Activated naive CD4-positive, alpha-beta T cell treated with anti-CD3 and anti-CD28 coated beads, Interleukin-2, amount 50 U/mL, for 24 hours (primary cell): Measurements from ENCODE around the gene ACP7.

Source experiments
- H3K27ac Mint-ChIP-seq: one replicate; pipeline ENCODE4 v1.8.0; 2021; ENCODE audit warnings: mild to moderate bottlenecking, mixed read lengths
- H3K27me3 Mint-ChIP-seq: one replicate; pipeline ENCODE4 v1.8.0; 2021; ENCODE audit warnings: mixed read lengths
- H3K36me3 Mint-ChIP-seq: one replicate; pipeline ENCODE4 v1.8.0; 2021; ENCODE audit warnings: mixed read lengths
- H3K4me1 Mint-ChIP-seq: one replicate; pipeline ENCODE4 v1.8.0; 2021; ENCODE audit warnings: mixed read lengths
- H3K4me3 Mint-ChIP-seq: one replicate; pipeline ENCODE4 v1.8.0; 2021; ENCODE audit warnings: mild to moderate bottlenecking, mixed read lengths
- H3K9me3 Mint-ChIP-seq: one replicate; pipeline ENCODE4 v1.8.0; 2021; ENCODE audit warnings: mixed read lengths

Gene ACP7

GRCh38 chr19:39156326-39157230, 72.4 kb downstream of the ACP7 start:
- Mint-ChIP-seq H3K36me3 (no peaks in the 10 kb centered on the region), H3K9me3 (no peaks in the 10 kb centered on the region), H3K4me1 (peaks cover 33% of the 10 kb centered on the region), H3K27ac (no peak overlapping the region), H3K4me3 (no peak overlapping the region), H3K27me3 (no peaks in the 10 kb centered on the region)

GRCh38 chr19:39157275-39157996, 73.3 kb downstream of the ACP7 start:
- H3K27ac Mint-ChIP-seq, result no peak overlapping the region
- H3K27me3 Mint-ChIP-seq, result no peaks in the 10 kb centered on the region
- H3K9me3 Mint-ChIP-seq, result no peaks in the 10 kb centered on the region
- H3K4me1 Mint-ChIP-seq, result peaks cover 34% of the 10 kb centered on the region
- H3K36me3 Mint-ChIP-seq, result no peaks in the 10 kb centered on the region
- no peak overlapping the region for H3K4me3 Mint-ChIP-seq

- Mint-ChIP-seq H3K36me3 (no peaks in the 10 kb centered on the region), H3K27ac (no peak overlapping the region), H3K4me3 (no peak overlapping the region), H3K4me1 (peaks cover 39% of the 10 kb centered on the region), H3K27me3 (no peaks in the 10 kb centered on the region), H3K9me3 (no peaks in the 10 kb centered on the region)
These were observed 73.8 kb downstream of the ACP7 start for GRCh38 chr19:39157997-39158389.

- H3K4me3 Mint-ChIP-seq, result no peak overlapping the region
- H3K36me3 Mint-ChIP-seq, result no peaks in the 10 kb centered on the region
- no peak overlapping the region for H3K27ac Mint-ChIP-seq
- no peaks in the 10 kb centered on the region for H3K27me3 Mint-ChIP-seq
- no peaks in the 10 kb centered on the region for H3K9me3 Mint-ChIP-seq
- peaks cover 36% of the 10 kb centered on the region for H3K4me1 Mint-ChIP-seq
These were observed 74.6 kb downstream of the ACP7 start for GRCh38 chr19:39158646-39159260.

GRCh38 chr19:39160523-39160861, 76.3 kb downstream of the ACP7 start:
- Mint-ChIP-seq H3K4me3 (no peak overlapping the region), H3K9me3 (no peaks in the 10 kb centered on the region), H3K27me3 (no peaks in the 10 kb centered on the region), H3K4me1 (peaks cover 28% of the 10 kb centered on the region), H3K36me3 (no peaks in the 10 kb centered on the region), H3K27ac (no peak overlapping the region)
